Forelimb muscle (tissue), 1 donor: ENCODE data around the gene COPS8. TPM values are rescaled to one million over a fixed set of nuclear protein-coding genes. Genes with fewer than 3 reads are reported as not detected.

Experiments used
- DNase-seq: peaks from one replicate; pipeline ENCODE4 v3.0.0-alpha.2; 2013; ENCODE audit warnings: low read depth
- polyA plus RNA-seq: library from polyadenylated mRNA; unstranded; fragments of 120-200 nt; gene quantifications from one replicate; pipeline ENCODE4 v1.2.1, GENCODE V29; 2013; ENCODE audit not compliant: insufficient read length

Gene COPS8
- polyA plus RNA-seq: 57.7 TPM

DNA sequence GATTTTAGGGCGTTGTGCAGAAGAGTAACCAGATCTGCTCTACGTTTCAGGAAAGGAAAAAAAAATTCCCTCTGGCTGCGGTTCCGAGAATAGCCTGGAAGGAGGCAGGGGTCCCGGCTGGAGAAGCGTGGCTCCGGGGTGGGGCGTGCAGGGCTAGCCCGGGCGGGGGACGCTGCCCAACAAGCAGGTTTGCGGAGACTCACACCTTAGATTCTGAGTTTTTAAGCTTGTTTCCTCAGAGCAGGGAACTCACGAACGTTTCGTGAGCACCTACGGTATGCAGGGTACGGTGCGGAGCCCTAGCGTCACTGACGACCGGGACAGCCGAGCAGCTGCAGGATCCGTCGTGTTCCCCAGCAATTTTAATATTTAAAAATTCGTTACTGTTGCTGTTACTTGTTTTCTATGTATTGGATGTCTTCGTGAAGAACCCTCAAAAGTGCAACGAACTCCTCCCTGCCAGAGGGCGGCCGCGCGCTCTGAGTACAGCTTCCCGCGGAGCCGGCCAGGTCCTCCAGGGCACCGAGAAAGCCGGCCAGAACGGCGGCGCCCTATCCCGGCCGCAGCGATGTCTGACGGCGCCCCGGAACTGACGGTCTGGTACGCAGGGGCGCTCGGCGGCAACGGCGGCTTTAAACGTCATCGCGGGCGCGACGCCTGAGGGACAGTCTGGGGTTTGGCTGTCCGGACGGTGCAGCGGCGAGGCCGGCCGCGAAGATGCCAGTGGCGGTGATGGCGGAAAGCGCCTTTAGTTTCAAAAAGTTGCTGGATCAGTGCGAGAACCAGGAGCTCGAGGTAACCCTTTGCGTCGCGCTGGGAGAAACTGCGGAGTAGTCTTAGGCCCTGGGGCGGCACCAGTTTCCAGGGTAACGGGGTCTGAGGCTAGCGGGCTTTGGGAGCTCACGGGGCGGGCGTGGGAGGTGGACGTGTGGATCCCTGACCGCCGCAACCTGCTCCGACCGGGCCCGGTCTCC is at the start of gene COPS8:
COPS8 (plus strand) TSS at position 642 of the 974 bp plus-strand sequence; CDS start at position 718, 76 bp downstream.
- peak; percentile 80 for DNase-seq

- DNase-seq: no peak
Measured at GRCh38 chr2:237039301-237040031, 46.2 kb upstream of the COPS8 start.

DNA sequence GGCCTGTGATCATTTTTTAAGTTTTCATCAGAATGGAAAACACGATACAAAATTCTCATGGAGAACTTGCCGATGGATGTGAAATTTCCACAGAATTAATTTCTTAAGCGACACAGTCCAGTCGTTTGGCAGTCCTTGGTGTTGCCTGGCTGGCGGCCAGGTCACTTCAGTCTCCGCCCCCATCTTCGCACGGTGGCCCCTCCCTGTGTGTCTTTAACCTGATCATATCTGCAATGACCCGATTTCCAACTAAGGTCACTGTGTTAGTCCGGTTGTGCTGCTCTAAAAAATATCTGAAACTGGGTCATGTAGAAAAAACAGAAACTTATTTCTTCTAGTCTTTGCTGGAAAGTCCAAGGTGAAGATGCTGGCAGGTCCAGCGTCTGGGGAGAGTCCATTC is 44.5 kb upstream of the COPS8 start:
- no peak for DNase-seq

DNA sequence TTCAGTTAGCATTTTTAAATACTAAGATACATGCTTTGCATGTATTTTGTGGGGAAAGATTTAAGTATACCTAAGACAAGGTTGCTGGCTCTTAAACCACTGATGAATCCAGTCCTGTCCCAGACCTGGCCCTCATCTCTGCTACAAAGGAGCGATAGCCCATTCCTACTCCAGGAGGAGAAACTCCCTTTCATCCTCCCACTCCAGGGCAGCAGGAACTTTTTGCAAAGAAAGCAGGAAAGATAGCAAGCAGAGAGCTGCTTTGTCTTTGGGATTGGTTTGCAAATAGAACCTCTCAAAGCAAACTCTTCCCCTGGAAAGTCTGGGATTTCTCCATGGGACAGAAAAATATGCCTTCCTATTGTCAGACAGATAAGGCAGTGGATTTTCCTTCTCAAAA is 43.6 kb upstream of the COPS8 start:
- no peak for DNase-seq

DNA sequence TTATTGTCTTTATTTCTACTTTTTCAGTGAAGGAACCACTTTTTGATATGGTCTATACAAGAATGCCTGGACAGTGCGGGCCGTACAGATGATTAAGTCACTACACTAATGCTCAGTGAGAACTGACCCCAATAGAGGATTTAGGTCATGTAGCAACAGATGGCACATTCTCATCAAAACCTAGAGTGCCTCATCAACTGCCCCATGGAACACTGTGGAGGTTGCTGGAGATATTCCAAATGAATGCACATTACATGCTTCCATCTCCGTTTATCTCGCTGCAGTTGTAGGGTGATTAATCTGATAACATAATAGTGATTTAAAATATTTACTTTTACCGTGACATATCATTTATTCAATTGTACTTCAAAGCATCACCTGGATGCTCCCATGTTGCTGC is 41.8 kb upstream of the COPS8 start:
- DNase-seq: no peak

DNA sequence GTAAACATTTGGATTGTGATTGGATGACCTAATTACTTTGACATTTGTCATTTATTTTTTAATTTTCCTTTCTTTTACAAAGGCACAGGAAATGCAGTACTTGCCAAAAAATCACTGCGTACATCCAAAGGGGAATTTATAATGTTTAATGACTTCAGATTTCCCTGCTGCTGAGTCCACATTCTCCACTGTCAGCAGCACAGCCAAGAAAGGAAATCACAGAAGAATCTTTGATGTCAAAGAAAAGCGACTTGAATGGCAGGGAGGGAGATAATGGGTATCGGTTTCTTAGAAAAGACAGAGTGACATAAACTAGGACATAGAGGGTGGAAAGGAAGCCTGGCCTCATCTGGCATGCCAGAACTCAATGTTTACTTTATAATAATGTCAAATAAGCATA is 41.4 kb upstream of the COPS8 start:
- no peak for DNase-seq

DNA sequence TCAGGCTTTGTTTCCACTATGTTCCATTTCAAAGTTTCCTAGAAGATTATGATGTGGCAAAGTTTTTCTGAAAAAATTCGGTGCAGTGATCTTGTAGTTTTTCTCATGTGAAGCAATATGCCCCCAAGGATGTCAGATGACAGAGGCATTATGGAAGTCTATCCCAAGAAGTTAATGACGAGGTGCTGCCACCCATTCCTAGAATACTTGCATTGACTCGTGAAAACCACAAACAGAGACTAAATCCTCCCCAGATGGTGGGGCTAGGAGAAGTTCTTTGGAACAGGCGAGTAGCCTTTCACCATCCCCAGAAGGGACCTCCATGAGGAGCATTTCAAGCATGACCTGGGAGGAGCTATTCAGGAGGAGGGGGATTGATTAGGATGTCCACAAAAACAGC is 40.2 kb upstream of the COPS8 start:
- DNase-seq: no peak

DNA sequence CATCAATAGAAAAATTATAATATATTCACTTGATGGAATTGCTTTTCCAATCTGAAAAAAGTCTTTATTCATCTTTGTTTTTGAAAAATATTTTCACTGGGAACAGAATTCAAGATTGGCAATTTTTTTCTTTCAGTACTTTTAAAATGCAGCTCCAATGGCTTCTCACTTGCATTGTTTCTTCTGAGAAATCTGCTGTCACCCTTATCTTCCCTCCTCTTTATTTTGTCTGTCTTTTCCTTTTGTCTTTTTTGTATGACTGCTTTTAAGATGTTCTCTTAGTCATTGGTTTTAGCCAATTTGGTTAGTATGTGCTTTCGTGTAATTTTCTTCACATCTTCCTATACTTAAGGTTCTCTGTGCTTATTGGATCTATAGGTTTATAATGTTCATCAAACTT is 37.1 kb upstream of the COPS8 start:
- no peak for DNase-seq

DNA sequence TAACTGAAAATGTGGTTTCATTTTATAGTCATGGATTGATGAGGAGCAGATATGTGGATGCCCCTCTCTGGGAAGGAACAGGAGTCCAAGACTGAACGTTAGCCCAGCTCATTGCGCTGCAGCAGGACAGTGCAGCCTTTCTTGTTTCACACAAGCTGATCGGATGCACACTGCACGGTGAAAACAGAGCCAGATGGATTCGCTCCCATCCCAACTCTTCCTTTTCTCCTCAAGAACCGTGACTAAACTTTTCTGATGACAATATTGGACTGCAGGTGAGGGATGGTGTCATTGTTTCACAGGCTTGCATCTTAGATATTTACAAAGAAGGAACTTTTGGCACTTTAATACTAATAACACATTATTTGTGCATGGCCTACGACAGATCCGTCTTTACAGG is 33.8 kb upstream of the COPS8 start:
- DNase-seq: peak; percentile 19

DNA sequence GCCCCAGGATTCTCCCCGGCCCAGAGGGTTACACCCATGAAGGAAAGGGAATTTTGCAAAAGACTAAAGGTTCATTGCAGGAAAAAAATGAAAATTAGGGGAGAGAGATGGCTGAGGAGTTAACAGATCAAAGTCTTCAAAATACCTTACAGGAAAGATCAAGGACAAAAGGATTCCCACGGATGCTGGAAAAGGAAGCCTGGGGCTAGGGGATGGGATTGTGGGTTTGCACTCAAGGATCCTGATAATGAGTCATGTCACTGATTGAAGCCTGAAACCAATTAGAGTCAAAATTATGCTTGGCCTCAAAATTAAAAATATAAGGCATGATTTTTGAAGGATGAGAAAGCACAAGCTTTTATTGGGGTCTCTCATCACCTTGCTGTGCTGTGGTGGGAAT is 32.6 kb upstream of the COPS8 start:
- no peak for DNase-seq

DNA sequence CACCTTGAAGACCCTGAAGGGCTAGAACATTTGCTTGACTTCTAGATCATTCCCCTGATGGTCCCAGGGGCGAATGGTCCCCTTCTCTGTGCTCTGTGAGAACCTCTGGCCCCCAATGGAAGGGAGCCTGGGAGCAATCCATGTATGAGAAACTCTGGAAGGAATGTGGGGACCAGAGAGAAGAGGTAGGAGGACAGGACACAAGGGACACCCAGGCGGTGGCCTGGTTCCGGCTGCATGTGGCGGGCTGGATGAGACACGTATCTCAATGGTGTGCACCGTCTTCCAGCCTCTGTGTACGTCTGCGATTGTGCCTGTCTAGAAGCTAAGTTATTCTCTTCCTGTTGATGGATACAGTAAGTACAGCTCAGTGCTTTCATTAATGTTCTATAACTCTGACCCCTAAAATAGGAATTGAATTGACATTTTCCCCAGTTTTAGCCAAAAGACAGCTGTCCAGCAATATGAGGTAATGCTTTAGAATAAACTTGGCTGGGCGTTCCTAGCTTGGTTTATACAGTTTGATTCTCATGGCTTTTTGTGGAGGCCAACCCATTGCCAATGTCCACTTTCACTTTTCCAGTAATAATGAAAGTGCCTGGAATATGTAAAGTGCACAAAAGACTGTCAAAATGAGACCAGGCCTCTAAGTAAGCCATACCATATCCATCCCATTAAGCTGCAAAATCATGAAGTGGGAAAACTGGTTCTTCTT is 30.1 kb upstream of the COPS8 start:
- DNase-seq: peak; percentile 44

- no peak for DNase-seq
Measured at GRCh38 chr2:237056287-237056875, 29.3 kb upstream of the COPS8 start.

- DNase-seq: no peak
Measured at GRCh38 chr2:237057107-237057506, 28.6 kb upstream of the COPS8 start.

- no peak for DNase-seq
Measured at GRCh38 chr2:237057893-237058300, 27.8 kb upstream of the COPS8 start.

GRCh38 chr2:237058423-237058822 is 27.3 kb upstream of the COPS8 start:
- DNase-seq: no peak

DNA sequence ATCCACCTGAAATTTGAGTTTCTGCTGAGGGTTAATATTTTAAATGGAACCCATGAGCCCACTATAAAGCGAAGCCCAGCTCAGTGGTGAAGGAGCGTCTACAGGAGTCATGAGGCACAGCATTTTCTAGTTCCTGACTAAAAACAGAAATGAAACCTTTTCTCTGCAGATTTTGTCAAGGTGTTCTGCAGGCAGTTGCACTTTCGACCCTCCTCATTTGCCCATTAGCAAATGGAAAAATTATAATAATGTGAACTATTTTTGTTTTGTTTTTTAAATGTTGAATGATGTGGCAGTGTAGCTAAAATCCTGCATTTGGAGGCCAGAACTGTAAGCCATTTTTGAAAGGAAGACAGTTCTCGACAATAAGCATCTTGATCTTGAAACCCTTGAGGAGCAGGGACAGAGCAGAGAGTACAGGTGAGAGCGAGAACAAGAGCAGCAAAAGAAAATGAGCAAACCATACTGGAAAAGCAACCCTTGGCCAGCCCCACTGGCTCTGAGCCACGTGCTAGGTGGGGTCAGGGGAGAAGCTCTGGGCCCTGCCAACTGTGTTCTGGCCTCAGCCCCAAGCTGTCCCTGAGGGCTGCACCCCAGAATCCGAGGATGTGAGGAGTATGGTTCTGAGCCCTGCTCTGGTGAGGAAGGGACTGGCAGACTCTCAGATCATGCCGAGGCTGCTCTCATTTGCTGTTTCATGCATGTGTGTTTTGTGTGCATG is 26.4 kb upstream of the COPS8 start:
- DNase-seq: no peak

DNA sequence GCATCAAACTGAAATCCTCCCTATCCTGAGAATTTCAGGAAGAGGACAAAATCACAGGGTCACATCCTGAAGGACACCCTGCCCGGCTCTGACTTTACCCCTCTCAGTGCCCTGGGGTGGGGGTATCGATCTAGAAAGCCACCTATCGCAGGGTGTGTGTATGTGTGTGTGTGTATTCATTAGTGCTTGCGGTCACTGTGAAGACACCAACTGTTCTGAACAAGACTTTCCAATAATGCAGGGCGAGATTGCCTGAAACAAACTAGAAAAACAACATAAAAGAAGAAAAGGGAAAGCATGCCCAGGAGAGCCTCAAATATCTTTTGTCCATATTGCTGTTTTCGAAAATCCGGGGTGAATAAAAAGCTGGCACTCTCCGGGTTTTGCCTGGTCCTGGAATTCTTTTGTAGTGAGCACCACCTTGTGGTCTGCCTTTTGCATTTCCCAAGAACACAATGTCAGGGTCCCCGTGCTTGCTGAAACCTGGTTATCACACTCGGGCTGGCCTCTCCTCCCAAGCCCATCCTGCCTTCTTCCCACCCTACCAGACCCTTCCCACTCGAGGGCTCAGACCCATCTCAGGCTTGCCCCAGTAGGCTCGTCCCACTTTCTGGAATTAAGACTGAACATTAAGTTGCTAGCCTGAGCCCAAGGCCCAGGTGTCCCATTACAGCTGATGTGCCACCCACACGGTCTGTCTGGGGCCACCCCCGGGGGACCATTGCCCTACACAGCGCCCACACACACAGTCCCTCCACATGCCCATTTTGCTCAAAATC is 25.0 kb upstream of the COPS8 start:
- peak; percentile 66 for DNase-seq

GRCh38 chr2:237061356-237061755 is 24.3 kb upstream of the COPS8 start:
- no peak for DNase-seq

DNA sequence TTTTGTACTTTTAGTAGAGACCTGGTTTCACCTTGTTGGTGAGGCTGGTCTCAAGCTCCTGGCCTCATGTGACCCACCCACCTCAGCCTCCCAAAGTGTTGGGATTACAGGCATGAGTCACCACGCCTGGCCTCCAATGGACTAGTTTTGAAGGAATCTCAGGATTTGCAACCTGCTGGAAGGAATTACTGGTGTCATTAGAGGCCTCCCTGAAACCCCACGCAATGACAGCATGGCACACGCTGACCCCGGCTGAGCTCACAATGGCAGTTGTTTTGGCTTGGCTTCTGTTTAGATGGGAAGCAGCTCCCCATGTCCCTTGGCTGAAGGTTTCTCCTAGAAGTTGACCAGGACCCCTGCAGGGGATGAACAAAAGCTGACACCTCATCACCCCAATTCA is 23.1 kb upstream of the COPS8 start:
- no peak for DNase-seq
